Stimulated activated naive CD8-positive, alpha-beta T cell treated with anti-CD3 and anti-CD28 coated beads, Interleukin-15, Interleukin-2, amounts not matched to agents 100 ng/mL and 50 ng/mL, for 24 hours (primary cell): Measurements from ENCODE around the gene OR51V1.
"Not testable (repeated sequence)": the region's sequence is repeated elsewhere in the genome, so short reads cannot be mapped to it uniquely, and the experiment has no call there.

Experiments used
- H3K27ac Mint-ChIP-seq: one replicate; pipeline ENCODE4 v1.8.0; 2021; ENCODE audit warnings: mild to moderate bottlenecking, mixed read lengths
- H3K27me3 Mint-ChIP-seq: one replicate; pipeline ENCODE4 v1.8.0; 2021; ENCODE audit warnings: mixed read lengths
- H3K36me3 Mint-ChIP-seq: one replicate; pipeline ENCODE4 v1.8.0; 2021; ENCODE audit warnings: low read depth, mixed read lengths
- H3K4me1 Mint-ChIP-seq: one replicate; pipeline ENCODE4 v1.8.0; 2021; ENCODE audit warnings: low read depth, mixed read lengths
- H3K4me3 Mint-ChIP-seq: one replicate; pipeline ENCODE4 v1.8.0; 2021; ENCODE audit warnings: mild to moderate bottlenecking, mixed read lengths
- H3K9me3 Mint-ChIP-seq: one replicate; pipeline ENCODE4 v1.8.0; 2021; ENCODE audit warnings: mixed read lengths

Gene OR51V1

GRCh38 chr11:5200582-5200981, at the start of gene OR51V1:
TSS of gene OR51V1 (minus strand) at chr11:5200682. CDS start at chr11:5200682, 0 bp downstream.
- Mint-ChIP-seq H3K9me3 (no peaks in the 10 kb centered on the region), H3K27ac (no peak within 1 kb of the TSS), H3K27me3 (peaks cover 5% of the 10 kb centered on the region), H3K4me1 (no peaks in the 10 kb centered on the region), H3K4me3 (no peak within 1 kb of the TSS), H3K36me3 (no peaks in the 10 kb centered on the region)

- H3K4me3 Mint-ChIP-seq, H3K4me1 Mint-ChIP-seq, H3K27ac Mint-ChIP-seq, H3K9me3 Mint-ChIP-seq, H3K27me3 Mint-ChIP-seq, H3K36me3 Mint-ChIP-seq: not testable (repeated sequence)
Measured at GRCh38 chr11:5249807-5250396, 49.4 kb upstream of the OR51V1 start, which contains the start of gene HBG1. TSS of gene HBG1 (minus strand) at chr11:5249857. CDS start at chr11:5249804, 53 bp downstream.

GRCh38 chr11:5248498-5248897, 48.0 kb upstream of the OR51V1 start:
- not testable (repeated sequence) for H3K27me3 Mint-ChIP-seq, H3K27ac Mint-ChIP-seq

GRCh38 chr11:5247472-5248192, 47.1 kb upstream of the OR51V1 start:
- no peaks in the 10 kb centered on the region for H3K27me3 Mint-ChIP-seq
- H3K4me1 Mint-ChIP-seq, result no peaks in the 10 kb centered on the region
- H3K9me3 Mint-ChIP-seq, result no peaks in the 10 kb centered on the region
- no peak overlapping the region for H3K27ac Mint-ChIP-seq
- H3K4me3 Mint-ChIP-seq, result no peak overlapping the region
- no peaks in the 10 kb centered on the region for H3K36me3 Mint-ChIP-seq

More at GRCh38 chr11:5248498-5248897, 48.0 kb upstream of the OR51V1 start:
- H3K36me3 Mint-ChIP-seq, H3K4me3 Mint-ChIP-seq, H3K9me3 Mint-ChIP-seq, H3K4me1 Mint-ChIP-seq: not testable (repeated sequence)

- no peak overlapping the region for H3K4me3 Mint-ChIP-seq
- no peaks in the 10 kb centered on the region for H3K9me3 Mint-ChIP-seq
- H3K36me3 Mint-ChIP-seq, result no peaks in the 10 kb centered on the region
- H3K4me1 Mint-ChIP-seq, result no peaks in the 10 kb centered on the region
- no peaks in the 10 kb centered on the region for H3K27me3 Mint-ChIP-seq
- H3K27ac Mint-ChIP-seq, result no peak overlapping the region
Measured at GRCh38 chr11:5246772-5247471, 46.4 kb upstream of the OR51V1 start.

- Mint-ChIP-seq H3K9me3 (no peaks in the 10 kb centered on the region), H3K27me3 (no peaks in the 10 kb centered on the region), H3K36me3 (no peaks in the 10 kb centered on the region), H3K4me1 (no peaks in the 10 kb centered on the region), H3K4me3 (no peak overlapping the region), H3K27ac (no peak overlapping the region)
Measured at GRCh38 chr11:5245155-5245554, 44.7 kb upstream of the OR51V1 start.

- H3K4me1 Mint-ChIP-seq, result no peaks in the 10 kb centered on the region
- no peaks in the 10 kb centered on the region for H3K9me3 Mint-ChIP-seq
- H3K27me3 Mint-ChIP-seq, result no peaks in the 10 kb centered on the region
- H3K36me3 Mint-ChIP-seq, result no peaks in the 10 kb centered on the region
- H3K27ac Mint-ChIP-seq, result no peak overlapping the region
- no peak overlapping the region for H3K4me3 Mint-ChIP-seq
Measured at GRCh38 chr11:5243816-5244180, 43.3 kb upstream of the OR51V1 start.

GRCh38 chr11:5242933-5243815, 42.7 kb upstream of the OR51V1 start:
- Mint-ChIP-seq H3K27me3 (no peaks in the 10 kb centered on the region), H3K9me3 (no peaks in the 10 kb centered on the region), H3K4me1 (no peaks in the 10 kb centered on the region), H3K27ac (no peak overlapping the region), H3K36me3 (no peaks in the 10 kb centered on the region), H3K4me3 (no peak overlapping the region)

GRCh38 chr11:5242208-5242607, 41.7 kb upstream of the OR51V1 start:
- Mint-ChIP-seq H3K4me1 (no peaks in the 10 kb centered on the region), H3K36me3 (no peaks in the 10 kb centered on the region), H3K27me3 (no peaks in the 10 kb centered on the region), H3K9me3 (no peaks in the 10 kb centered on the region), H3K4me3 (no peak overlapping the region), H3K27ac (no peak overlapping the region)

- Mint-ChIP-seq H3K27ac (no peak overlapping the region), H3K4me3 (no peak overlapping the region), H3K9me3 (no peaks in the 10 kb centered on the region), H3K4me1 (no peaks in the 10 kb centered on the region), H3K27me3 (no peaks in the 10 kb centered on the region), H3K36me3 (no peaks in the 10 kb centered on the region)
Measured at GRCh38 chr11:5241458-5241857, 41.0 kb upstream of the OR51V1 start.

- no peak overlapping the region for H3K27ac Mint-ChIP-seq
- H3K27me3 Mint-ChIP-seq, result peaks cover 4% of the 10 kb centered on the region
- H3K36me3 Mint-ChIP-seq, result no peaks in the 10 kb centered on the region
- no peaks in the 10 kb centered on the region for H3K4me1 Mint-ChIP-seq
- H3K4me3 Mint-ChIP-seq, result no peak overlapping the region
- no peaks in the 10 kb centered on the region for H3K9me3 Mint-ChIP-seq
Measured at GRCh38 chr11:5240458-5240857, 40.0 kb upstream of the OR51V1 start.

- Mint-ChIP-seq H3K27ac (no peak overlapping the region), H3K9me3 (no peaks in the 10 kb centered on the region), H3K4me3 (no peak overlapping the region), H3K36me3 (no peaks in the 10 kb centered on the region), H3K27me3 (peaks cover 7% of the 10 kb centered on the region), H3K4me1 (no peaks in the 10 kb centered on the region)
Measured at GRCh38 chr11:5240056-5240455, 39.6 kb upstream of the OR51V1 start.

GRCh38 chr11:5239046-5239445, 38.6 kb upstream of the OR51V1 start:
- Mint-ChIP-seq H3K36me3 (no peaks in the 10 kb centered on the region), H3K27me3 (peaks cover 7% of the 10 kb centered on the region), H3K4me1 (peaks cover 4% of the 10 kb centered on the region), H3K27ac (no peak overlapping the region), H3K9me3 (no peaks in the 10 kb centered on the region), H3K4me3 (no peak overlapping the region)

- Mint-ChIP-seq H3K4me3 (no peak overlapping the region), H3K4me1 (peaks cover 4% of the 10 kb centered on the region), H3K27ac (no peak overlapping the region), H3K9me3 (no peaks in the 10 kb centered on the region), H3K27me3 (peaks cover 7% of the 10 kb centered on the region), H3K36me3 (no peaks in the 10 kb centered on the region)
Measured at GRCh38 chr11:5238486-5238885, 38.0 kb upstream of the OR51V1 start.

- Mint-ChIP-seq H3K27ac (no peak overlapping the region), H3K9me3 (no peaks in the 10 kb centered on the region), H3K27me3 (peaks cover 7% of the 10 kb centered on the region), H3K36me3 (no peaks in the 10 kb centered on the region), H3K4me1 (peaks cover 4% of the 10 kb centered on the region), H3K4me3 (no peak overlapping the region)
Measured at GRCh38 chr11:5237420-5237819, 36.9 kb upstream of the OR51V1 start.
